NB4 (cell line): ENCODE results near the gene CCDC142.
"Not testable (repeated sequence)": the region's sequence is repeated elsewhere in the genome, so short reads cannot be mapped to it uniquely, and the experiment has no call there.

Experiments used
- DNase-seq: peaks from one replicate; pipeline ENCODE4 v3.0.0; 2010; ENCODE audit warnings: low read depth
- H3K4me3 ChIP-seq: one replicate; pipeline ENCODE4 v1.5.1; 2011; ENCODE audit warnings: mild to moderate bottlenecking, low read depth, low read length, moderate library complexity
- CTCF ChIP-seq: IDR thresholded peaks from one replicate; pipeline ENCODE4 v1.5.1; 2012; ENCODE audit warnings: low read depth, low read length
- MAX ChIP-seq: IDR thresholded peaks from 2 replicates; pipeline ENCODE4 v1.6.1; 2011; ENCODE audit warnings: low read depth, low read length
- MYC ChIP-seq: IDR thresholded peaks from 2 replicates; pipeline ENCODE4 v1.6.1; 2011; ENCODE audit warnings: low read depth, low read length
- POLR2A ChIP-seq: IDR thresholded peaks from 2 replicates; pipeline ENCODE4 v1.6.1; 2011; ENCODE audit warnings: mild to moderate bottlenecking; ENCODE audit not compliant: insufficient read length; ENCODE audit errors: extremely low read depth

CCDC142 gene

GRCh38 chr2:74461187-74462053 lies 21.4 kb downstream of the CCDC142 start:
- peak; percentile 56 for DNase-seq
- no peak for TF ChIP-seq MYC
- TF ChIP-seq MAX = no peak
- TF ChIP-seq CTCF = peak; percentile 49
- TF ChIP-seq POLR2A = no peak

GRCh38 chr2:74460187-74460586 lies 22.6 kb downstream of the CCDC142 start:
- H3K4me3 ChIP-seq, DNase-seq: not testable (repeated sequence)

More at GRCh38 chr2:74461187-74462053, 21.4 kb downstream of the CCDC142 start:
- no peak overlapping the region for H3K4me3 ChIP-seq

GRCh38 chr2:74459503-74460118 lies 23.2 kb downstream of the CCDC142 start:
- not testable (repeated sequence) for DNase-seq
- peak overlapping the region; percentile 91 for H3K4me3 ChIP-seq

GRCh38 chr2:74458938-74459363 lies 23.8 kb downstream of the CCDC142 start:
- H3K4me3 ChIP-seq = peak overlapping the region; percentile 91
- DNase-seq = no peak
- TF ChIP-seq MYC = no peak
- no peak for TF ChIP-seq CTCF
- no peak for TF ChIP-seq POLR2A
- TF ChIP-seq MAX = no peak

GRCh38 chr2:74458132-74458937 lies 24.5 kb downstream of the CCDC142 start, which contains the start of gene WBP1:
Gene WBP1 (plus strand): TSS chr2:74458438. CDS start chr2:74458603, 165 bp downstream.
- peak within 1 kb of the TSS; percentile 91 for H3K4me3 ChIP-seq
- peak; percentile 100 for DNase-seq
- TF ChIP-seq MYC (no peak), CTCF (no peak), POLR2A (no peak), MAX (no peak; the same call in 1 of the 2 replicates)

GRCh38 chr2:74457549-74458131 lies 25.2 kb downstream of the CCDC142 start:
- DNase-seq = peak; percentile 79
- peak overlapping the region; percentile 83 for H3K4me3 ChIP-seq
- TF ChIP-seq MAX = peak; percentile 13
- peak; percentile 80 for TF ChIP-seq POLR2A
- TF ChIP-seq CTCF = no peak
